GM23338 (cell line): ENCODE results near the gene SULT1C2.

Source experiments
- EZH2phosphoT487 ChIP-seq: fragments of 200-600 bp; sonication (generic); IDR thresholded peaks from one replicate; pipeline ENCODE4 v1.8.1; 2018; ENCODE audit warnings: antibody characterized with exemption; ENCODE audit not compliant: unreplicated experiment
- POLR2AphosphoS5 ChIP-seq: IDR thresholded peaks from 2 replicates; pipeline ENCODE4 v1.6.1; 2016; ENCODE audit warnings: antibody characterized with exemption, low read depth

DNA sequence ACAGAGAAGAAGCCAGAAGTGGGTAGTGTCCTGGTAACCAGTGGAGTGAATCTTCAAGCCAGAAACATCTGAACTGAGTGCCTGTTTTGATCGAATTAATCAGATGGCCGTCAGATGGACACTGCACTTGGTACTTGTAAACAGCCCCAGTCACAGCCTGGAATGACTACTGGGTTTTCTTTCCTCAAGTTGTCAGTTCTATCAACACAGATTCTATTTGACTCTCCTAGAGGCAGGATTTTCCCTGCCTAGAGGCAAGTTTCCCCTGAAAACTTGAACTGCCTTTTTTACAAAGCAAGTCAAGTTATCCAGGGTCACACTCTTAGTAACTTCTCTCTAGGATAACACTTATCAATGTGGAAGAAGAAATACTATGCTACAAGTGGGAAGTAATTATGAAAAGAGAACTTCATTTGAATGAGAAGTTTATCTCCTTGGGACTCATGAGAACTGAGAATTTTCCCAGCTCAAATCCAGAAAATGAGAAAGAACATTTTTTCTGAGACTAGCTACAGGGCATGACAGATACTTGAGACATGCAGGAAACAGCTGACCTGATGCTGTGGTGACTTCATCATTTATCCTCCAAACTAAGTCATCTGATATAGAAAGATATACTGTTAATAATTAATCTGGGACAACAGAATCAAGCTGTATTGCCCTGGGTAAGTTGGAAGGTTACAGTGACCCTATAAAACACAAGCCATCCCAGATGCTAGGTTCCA lies 36.0 kb downstream of the SULT1C2 start:
- TF ChIP-seq EZH2phosphoT487 (no peak), POLR2AphosphoS5 (no peak)
